SHP77 (cell line): ENCODE data around the gene DHRS9.
"Not testable (repeated sequence)": the region's sequence is repeated elsewhere in the genome, so short reads cannot be mapped to it uniquely, and the experiment has no call there.

Experiments
- DNase-seq, 2 experiments: peaks; one replicate each; lab custom pipeline; 2025; lab: John Stamatoyannopoulos, UW

The DHRS9 gene

GRCh38 chr2:169069341-169069740 is at the start of gene DHRS9:
TSS of gene DHRS9 (plus strand) at chr2:169069563. CDS start at chr2:169081582, 12,019 bp downstream.
- DNase-seq, result no peak

- no peak for DNase-seq
Observed at GRCh38 chr2:169023161-169023560, 46.2 kb upstream of the DHRS9 start.

GRCh38 chr2:169026056-169026455 is 43.3 kb upstream of the DHRS9 start:
- no peak for DNase-seq

GRCh38 chr2:169027234-169027633 is 42.1 kb upstream of the DHRS9 start:
- no peak for DNase-seq

- no peak for DNase-seq
Observed at GRCh38 chr2:169029341-169029740, 40.0 kb upstream of the DHRS9 start.

GRCh38 chr2:169031202-169031601 is 38.2 kb upstream of the DHRS9 start, which contains the start of gene ABCB11:
TSS of gene ABCB11 (minus strand) at chr2:169031324. CDS start at chr2:169018125, 13,199 bp downstream.
- DNase-seq, result no peak

GRCh38 chr2:169034256-169034655 is 35.1 kb upstream of the DHRS9 start:
- no peak for DNase-seq

GRCh38 chr2:169034984-169035544 is 34.3 kb upstream of the DHRS9 start:
- no peak for DNase-seq

GRCh38 chr2:169035887-169036286 is 33.5 kb upstream of the DHRS9 start:
- no peak for DNase-seq

GRCh38 chr2:169036736-169037440 is 32.5 kb upstream of the DHRS9 start:
- no peak for DNase-seq

- DNase-seq, result no peak
Observed at GRCh38 chr2:169038338-169038757, 31.0 kb upstream of the DHRS9 start.

- no peak for DNase-seq
Observed at GRCh38 chr2:169039702-169040101, 29.7 kb upstream of the DHRS9 start.

- no peak for DNase-seq
Observed at GRCh38 chr2:169041594-169041993, 27.8 kb upstream of the DHRS9 start.

- no peak for DNase-seq
Observed at GRCh38 chr2:169042856-169043255, 26.5 kb upstream of the DHRS9 start.

GRCh38 chr2:169046440-169047151 is 22.8 kb upstream of the DHRS9 start:
- no peak for DNase-seq

- DNase-seq, result no peak
Observed at GRCh38 chr2:169047256-169048250, 21.8 kb upstream of the DHRS9 start.

- DNase-seq, result no peak
Observed at GRCh38 chr2:169049142-169049541, 20.2 kb upstream of the DHRS9 start.

- no peak for DNase-seq
Observed at GRCh38 chr2:169050476-169051240, 18.7 kb upstream of the DHRS9 start.

GRCh38 chr2:169054575-169054974 is 14.8 kb upstream of the DHRS9 start:
- not testable (repeated sequence) for DNase-seq

- not testable (repeated sequence) for DNase-seq
Observed at GRCh38 chr2:169064199-169064598, 5.2 kb upstream of the DHRS9 start.

GRCh38 chr2:169065422-169065821 is 3.9 kb upstream of the DHRS9 start:
- DNase-seq, result no peak
